ENCODE results near the gene SLC10A7. TPM values are rescaled to one million over a fixed set of nuclear protein-coding genes. Genes with fewer than 3 reads are reported as not detected.

SLC10A7 gene
- total and polyA plus RNA-seq, 2 of the 13 experiments (the other 11 are each of a cell fraction or from before 2014, with no cell fraction given), result 18.5 to 18.8 TPM

- Histone ChIP-seq H3K27ac (ENCODE audit: extremely low read length, insufficient read depth, low read length) (no peak overlapping the region), H3K36me3 (replicated peaks in 1 of 2; ENCODE audit: control insufficient read depth in 1 of 2, insufficient read depth in 2 of 2, low read length in 2 of 2) (no peaks in the 10 kb centered on the region), H3K4me1 (ENCODE audit: insufficient read depth, low read length) (peaks cover 17% of the 10 kb centered on the region), H4K20me1 (ENCODE audit: insufficient read depth, low read length) (no peaks in the 10 kb centered on the region), H3K79me2 (ENCODE audit: insufficient read depth, low read length) (no peaks in the 10 kb centered on the region), H3K9me3 (ENCODE audit: low read length) (no peaks in the 10 kb centered on the region), H2AFZ (ENCODE audit: low read length) (no peak overlapping the region), H3K9ac (ENCODE audit: insufficient read depth, low read depth, low read length) (no peak overlapping the region), H3K27me3 (ENCODE audit: control insufficient read depth in 1 of 2, insufficient read depth in 2 of 2, low read length in 2 of 2) (no peaks in the 10 kb centered on the region; a peak in 1 of 5 replicates), H3K4me2 (ENCODE audit: low read depth, low read length) (no peak overlapping the region), H3K4me3 (replicated peaks in 1 of 3; ENCODE audit: insufficient read depth in 1 of 3, low read depth in 2 of 3, low read length in 3 of 3) (no peak overlapping the region)
- DNase-seq (ENCODE audit: low spot score) (no peak), ATAC-seq (no peak), FAIRE-seq (no peak)
- in situ Hi-C loops (cut with HindIII; ENCODE audit: extremely low pct_ligation_motif_present, low pct_unique_long_range_greater_than_20kb), result no loop called here
- POLR2A ChIA-PET, result no interaction called here
- CTCF ChIA-PET (ENCODE audit: low intra/inter-chr PET ratio, low total read pairs), result no interaction called here
- no TSS peak for BruUV-seq (replicated peaks)
- WGBS (ENCODE audit: low lambda C conversion rate), result 32% methylated on average over 6 of the region's 6 CpGs
- intact Hi-C loops (cut with micrococcal nuclease; ENCODE audit: unreplicated experiment), result no loop called here
- no peak for TF ChIP-seq HOXA7 (CRISPR knock-in tag; IDR thresholded peaks at IDR 0.05)
- TF ChIP-seq HDAC1 (CRISPR knock-in tag; IDR thresholded peaks at IDR 0.05), result no peak
- no peak for TF ChIP-seq KLF16 (CRISPR knock-in tag; IDR thresholded peaks at IDR 0.05)
- TF ChIP-seq REXO4 (CRISPR knock-in tag; IDR thresholded peaks at IDR 0.05; ENCODE audit: borderline replicate concordance), result no peak
- TF ChIP-seq NR2F1 (CRISPR knock-in tag; IDR thresholded peaks at IDR 0.05), result no peak
- TF ChIP-seq KLF9 (CRISPR knock-in tag; IDR thresholded peaks at IDR 0.05; ENCODE audit: low read depth), result no peak
- no peak for TF ChIP-seq ZNF644 (CRISPR knock-in tag; IDR thresholded peaks at IDR 0.05; ENCODE audit: low read depth)
- TF ChIP-seq JUND (CRISPR knock-in tag; IDR thresholded peaks at IDR 0.05), result no peak
- TF ChIP-seq ZMYM4 (CRISPR knock-in tag; IDR thresholded peaks at IDR 0.05), result no peak
- TF ChIP-seq DZIP1 (CRISPR knock-in tag; IDR thresholded peaks at IDR 0.05), result no peak
- TF ChIP-seq, protein P1, sequence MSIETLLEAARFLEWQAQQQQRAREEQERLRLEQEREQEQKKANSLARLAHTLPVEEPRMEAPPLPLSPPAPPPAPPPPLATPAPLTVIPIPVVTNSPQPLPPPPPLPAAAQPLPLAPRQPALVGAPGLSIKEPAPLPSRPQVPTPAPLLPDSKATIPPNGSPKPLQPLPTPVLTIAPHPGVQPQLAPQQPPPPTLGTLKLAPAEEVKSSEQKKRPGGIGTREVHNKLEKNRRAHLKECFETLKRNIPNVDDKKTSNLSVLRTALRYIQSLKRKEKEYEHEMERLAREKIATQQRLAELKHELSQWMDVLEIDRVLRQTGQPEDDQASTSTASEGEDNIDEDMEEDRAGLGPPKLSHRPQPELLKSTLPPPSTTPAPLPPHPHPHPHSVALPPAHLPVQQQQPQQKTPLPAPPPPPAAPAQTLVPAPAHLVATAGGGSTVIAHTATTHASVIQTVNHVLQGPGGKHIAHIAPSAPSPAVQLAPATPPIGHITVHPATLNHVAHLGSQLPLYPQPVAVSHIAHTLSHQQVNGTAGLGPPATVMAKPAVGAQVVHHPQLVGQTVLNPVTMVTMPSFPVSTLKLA (IDR thresholded peaks at IDR 0.05), result no peak
- TF ChIP-seq, protein P2, sequence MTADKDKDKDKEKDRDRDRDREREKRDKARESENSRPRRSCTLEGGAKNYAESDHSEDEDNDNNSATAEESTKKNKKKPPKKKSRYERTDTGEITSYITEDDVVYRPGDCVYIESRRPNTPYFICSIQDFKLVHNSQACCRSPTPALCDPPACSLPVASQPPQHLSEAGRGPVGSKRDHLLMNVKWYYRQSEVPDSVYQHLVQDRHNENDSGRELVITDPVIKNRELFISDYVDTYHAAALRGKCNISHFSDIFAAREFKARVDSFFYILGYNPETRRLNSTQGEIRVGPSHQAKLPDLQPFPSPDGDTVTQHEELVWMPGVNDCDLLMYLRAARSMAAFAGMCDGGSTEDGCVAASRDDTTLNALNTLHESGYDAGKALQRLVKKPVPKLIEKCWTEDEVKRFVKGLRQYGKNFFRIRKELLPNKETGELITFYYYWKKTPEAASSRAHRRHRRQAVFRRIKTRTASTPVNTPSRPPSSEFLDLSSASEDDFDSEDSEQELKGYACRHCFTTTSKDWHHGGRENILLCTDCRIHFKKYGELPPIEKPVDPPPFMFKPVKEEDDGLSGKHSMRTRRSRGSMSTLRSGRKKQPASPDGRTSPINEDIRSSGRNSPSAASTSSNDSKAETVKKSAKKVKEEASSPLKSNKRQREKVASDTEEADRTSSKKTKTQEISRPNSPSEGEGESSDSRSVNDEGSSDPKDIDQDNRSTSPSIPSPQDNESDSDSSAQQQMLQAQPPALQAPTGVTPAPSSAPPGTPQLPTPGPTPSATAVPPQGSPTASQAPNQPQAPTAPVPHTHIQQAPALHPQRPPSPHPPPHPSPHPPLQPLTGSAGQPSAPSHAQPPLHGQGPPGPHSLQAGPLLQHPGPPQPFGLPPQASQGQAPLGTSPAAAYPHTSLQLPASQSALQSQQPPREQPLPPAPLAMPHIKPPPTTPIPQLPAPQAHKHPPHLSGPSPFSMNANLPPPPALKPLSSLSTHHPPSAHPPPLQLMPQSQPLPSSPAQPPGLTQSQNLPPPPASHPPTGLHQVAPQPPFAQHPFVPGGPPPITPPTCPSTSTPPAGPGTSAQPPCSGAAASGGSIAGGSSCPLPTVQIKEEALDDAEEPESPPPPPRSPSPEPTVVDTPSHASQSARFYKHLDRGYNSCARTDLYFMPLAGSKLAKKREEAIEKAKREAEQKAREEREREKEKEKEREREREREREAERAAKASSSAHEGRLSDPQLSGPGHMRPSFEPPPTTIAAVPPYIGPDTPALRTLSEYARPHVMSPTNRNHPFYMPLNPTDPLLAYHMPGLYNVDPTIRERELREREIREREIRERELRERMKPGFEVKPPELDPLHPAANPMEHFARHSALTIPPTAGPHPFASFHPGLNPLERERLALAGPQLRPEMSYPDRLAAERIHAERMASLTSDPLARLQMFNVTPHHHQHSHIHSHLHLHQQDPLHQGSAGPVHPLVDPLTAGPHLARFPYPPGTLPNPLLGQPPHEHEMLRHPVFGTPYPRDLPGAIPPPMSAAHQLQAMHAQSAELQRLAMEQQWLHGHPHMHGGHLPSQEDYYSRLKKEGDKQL (CRISPR knock-in tag; IDR thresholded peaks at IDR 0.05; ENCODE audit: low read depth), result no peak
- no peak for TF ChIP-seq ZNF317 (CRISPR knock-in tag; IDR thresholded peaks at IDR 0.05)
- TF ChIP-seq ZNF615 (CRISPR knock-in tag; IDR thresholded peaks at IDR 0.05; ENCODE audit: borderline replicate concordance), result no peak
- no peak for TF ChIP-seq ZNF678 (CRISPR knock-in tag; IDR thresholded peaks at IDR 0.05)
- no peak for TF ChIP-seq HNRNPK (IDR thresholded peaks at IDR 0.05; ENCODE audit: low read depth, low read length, poor library complexity, severe bottlenecking)
Measured at GRCh38 chr4:146246381-146246780, 275.4 kb downstream of the SLC10A7 start.

All from HepG2 (cell line).